ENCODE data around the gene TSC2.

TSC2 gene

DNA sequence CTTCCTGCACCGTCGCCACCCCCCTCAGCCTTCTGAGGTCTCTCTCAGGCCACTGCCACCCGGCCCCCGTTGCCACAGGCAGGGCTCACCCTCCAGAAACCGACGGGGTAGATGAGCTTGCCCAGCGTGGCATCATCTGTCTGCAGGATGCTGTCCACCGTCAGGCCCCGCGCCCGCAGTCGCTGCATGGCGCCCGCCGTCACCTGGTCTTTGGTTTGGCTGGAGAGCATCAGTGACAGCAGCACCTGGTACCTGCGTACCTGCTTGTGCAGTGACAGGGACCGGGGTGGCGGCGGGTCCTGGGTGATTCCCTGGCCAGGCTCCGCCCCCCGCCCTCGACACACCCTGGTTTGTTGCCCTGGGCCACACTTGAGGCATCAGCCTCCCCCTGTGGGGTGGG is 3.2 kb upstream of the TSC2 start:
- DNase-seq: no peak

DNA sequence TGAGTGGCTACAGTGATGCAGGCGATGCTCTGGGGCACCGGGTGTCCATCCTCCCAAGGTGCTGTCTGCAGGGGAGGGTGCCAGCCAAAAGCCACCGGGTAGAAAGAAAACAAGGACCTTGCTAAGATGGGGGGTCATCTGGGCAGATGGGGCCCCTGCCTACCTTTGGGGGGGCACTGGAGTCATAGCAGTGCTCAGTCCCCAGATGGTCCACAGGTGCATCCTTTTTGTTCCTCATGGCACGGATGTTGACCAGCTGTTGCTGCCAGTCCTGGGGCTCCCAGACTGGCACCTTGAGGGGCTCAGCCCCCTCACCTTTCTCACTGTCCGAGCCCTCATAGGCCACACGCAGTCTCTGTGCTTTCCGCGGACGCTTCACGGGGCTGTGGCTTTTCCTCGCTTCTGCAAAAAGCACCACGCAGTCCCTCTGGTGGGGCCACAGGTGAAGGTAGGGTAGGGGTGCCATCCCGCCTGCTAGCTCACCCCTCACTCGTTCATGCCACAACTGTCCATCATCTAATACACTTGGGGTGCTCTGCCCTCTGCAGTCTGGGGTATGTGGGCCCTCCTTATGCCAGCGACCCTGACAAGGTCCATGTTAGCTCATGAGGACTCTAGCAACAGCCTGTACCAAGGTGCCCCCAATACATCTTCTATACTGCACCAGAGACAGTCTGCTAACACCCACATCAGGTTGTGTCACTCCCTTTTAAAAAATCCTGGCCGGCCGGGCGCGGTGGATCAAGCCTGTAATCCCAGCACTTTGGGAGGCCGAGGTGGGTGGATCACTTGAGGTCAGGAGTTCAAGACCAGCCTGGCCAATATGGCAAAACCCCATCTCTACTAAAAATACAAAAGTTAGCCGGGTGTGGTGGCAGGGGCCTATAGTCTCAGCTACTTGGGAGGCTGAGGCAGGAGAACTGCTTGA is 1.6 kb upstream of the TSC2 start:
- DNase-seq: no peak

DNA sequence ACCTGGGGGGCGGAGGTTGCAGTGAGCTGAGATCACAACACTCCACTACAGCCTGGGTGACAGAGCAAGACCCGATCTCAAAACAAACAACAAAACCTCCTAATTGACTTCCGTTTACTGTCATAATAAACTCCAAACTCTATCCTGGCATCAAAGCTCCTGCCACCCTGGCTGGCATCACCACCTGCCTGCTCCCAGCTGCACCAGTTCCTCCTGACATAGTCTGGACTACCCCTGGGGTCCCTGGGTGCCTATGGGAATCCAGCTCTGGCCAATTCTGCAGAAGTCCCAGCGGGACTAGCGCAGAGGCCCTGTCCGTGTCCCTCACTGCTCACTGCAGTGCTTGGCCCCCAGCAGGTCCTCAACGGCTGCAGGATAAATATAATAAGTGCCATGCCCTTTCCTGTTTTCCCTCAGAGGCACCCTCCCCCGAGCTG is 874 bp upstream of the TSC2 start:
- DNase-seq: no peak

DNA sequence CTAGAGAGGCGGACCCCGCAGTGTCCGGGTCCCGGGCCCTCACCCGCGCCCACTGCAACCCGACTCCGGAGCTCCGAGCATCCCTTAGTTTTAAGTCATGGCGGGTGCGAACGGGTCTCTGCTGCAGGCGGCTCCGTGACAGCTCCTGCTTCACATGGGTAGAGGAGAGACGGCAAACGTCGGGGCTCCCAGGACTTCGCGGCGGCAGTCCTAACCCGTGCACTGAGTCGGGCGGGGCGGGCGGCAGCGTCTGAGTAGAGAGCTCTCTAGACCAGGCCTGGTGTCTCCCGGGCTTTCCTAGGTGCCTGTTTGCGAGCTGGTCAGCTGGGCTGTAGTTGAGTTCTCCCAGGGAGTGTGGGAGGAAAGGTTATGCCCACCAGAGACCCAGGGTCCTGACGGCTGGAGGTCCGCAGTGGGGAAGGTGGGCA is 345 bp downstream of the TSC2 start:
- no peak for DNase-seq

DNA sequence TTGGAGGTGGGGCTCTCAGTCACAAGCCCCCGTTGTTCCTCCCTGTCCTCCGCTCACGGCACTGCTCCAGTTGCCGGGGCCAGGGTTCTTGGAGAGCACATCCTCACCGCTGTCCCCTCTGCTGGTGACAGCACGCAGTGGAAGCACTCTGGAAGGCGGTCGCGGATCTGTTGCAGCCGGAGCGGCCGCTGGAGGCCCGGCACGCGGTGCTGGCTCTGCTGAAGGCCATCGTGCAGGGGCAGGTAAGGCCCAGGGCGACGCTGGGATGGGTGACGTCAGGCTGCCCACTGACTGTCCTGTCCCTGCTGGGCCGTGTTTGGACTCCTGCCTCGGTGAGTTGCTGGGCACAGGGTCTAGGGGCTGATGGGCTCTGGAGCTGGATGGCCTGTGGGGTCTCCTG is 5.4 kb downstream of the TSC2 start:
- no peak for DNase-seq

DNA sequence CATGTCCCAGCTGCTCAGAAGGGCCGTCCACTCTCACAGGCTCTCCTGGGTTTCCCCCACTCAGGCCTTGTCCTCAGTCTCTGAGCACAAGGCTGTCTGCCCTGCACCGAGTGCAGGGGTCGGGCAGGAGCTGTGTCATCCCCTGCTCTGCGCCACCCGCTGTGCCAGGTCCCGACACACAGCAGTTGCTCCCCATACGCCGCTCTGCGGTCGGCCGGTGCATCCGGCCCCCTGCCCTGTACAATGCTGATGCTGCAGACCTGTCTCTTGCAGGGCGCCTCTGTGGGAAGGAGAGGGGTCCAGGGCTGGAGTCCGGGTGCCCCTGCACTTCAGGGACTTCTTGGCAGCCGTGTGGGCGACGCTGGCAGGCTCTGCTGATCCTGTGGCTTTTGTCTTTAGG is 6.1 kb downstream of the TSC2 start:
- no peak for DNase-seq

DNA sequence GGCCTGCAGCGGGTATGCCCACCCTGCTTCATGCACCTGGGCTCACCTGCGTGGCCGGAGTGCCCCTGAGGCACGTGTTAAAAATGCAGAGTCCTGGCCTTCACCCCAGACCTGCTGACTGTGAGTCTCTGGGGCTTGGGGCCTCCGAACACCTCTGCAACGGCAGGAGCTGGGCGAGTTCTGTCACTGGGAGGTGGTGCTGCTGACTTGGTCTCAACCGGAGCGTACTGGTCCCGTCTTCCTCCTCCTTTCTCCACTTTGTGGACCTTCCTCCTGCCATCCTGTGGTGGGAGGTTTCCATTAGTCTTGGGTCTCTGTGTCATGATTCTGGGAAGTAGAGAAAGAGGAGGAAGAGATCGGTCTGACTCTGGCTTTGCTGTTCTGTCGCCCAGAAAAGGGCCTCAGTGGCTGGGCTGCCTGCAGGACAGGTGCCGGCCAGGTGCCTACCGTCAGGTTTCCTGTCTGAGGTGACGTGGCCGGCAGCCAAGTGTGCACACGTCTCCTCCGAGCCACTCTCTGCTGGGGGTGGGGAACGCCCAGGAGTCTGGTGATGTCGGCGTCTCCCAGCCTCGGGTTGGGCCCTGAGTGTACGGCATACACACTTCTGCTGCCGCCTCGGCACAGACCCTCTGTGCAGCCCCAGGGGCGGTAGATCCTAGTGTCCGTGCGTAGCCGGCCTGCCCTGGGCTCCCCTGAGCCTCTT is 6.9 kb downstream of the TSC2 start:
- no peak for DNase-seq

DNA sequence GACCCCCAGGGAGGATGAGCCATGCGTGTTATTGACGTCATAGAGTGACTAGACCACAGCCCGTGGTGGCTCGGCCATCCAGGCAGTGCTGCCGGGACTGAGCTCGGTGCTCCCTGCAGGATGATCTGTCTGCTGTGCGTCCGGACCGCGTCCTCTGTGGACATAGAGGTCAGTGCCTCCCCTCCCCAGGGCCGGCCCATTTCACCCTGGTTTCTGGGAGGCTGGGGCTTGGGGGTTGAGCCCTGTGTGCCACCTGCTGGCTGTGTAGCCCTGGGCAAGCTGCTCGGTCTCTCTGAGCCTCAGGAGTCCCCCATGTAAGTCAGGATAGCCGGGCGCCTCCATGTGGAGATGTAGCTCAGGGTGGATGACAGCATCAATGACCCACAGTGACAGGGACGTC is 8.3 kb downstream of the TSC2 start:
- DNase-seq: no peak

DNA sequence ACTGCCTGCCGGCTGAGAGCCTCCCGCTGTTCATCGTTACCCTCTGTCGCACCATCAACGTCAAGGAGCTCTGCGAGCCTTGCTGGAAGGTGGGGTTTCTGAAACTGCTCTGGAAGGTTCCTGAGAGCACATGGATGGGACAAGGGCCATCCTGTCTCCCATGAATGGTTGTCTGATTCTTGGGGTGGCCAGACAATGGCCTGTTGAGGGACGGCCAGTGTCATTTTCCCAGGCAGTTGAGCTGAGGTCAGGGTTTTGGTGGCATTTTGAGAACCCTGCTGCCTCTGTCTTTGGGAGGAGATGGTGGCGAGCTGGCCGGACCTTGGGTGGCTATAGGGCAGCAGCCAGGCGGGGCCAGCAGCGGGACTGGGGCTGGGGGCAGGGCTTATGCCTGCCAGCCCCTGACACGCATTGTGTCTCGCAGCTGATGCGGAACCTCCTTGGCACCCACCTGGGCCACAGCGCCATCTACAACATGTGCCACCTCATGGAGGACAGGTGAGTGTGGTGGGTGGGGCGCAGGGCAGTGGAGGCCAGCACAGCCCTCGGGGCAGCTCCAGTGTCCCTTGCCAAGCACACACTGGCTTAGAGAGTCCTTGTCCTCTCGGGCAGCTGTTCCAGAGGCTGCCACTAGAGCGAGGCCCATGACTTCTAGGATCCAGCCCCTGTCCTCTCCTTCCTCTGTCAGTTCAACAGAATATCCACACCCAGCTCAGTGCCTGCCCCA is 9.1 kb downstream of the TSC2 start:
- no peak for DNase-seq

DNA sequence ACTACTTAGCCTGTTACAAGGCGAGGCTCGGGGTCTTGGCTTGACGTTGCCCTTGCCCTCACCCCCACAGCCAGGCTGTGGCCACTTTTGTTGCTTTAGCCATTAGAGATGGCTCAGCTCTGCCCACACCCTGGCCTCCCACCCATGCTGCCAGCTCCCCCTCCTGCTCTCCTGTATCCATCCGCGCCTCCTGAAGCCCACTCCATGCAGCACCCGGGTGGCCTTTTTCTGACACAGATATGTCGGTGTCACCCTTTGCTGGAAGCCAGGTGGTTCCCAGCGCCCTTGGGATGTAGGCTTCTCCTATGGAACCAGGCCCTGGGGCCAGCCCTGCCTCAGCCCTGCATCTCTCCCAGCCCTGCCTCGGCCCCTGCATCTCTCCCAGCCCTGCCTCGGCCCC is 9.7 kb downstream of the TSC2 start:
- no peak for DNase-seq

DNA sequence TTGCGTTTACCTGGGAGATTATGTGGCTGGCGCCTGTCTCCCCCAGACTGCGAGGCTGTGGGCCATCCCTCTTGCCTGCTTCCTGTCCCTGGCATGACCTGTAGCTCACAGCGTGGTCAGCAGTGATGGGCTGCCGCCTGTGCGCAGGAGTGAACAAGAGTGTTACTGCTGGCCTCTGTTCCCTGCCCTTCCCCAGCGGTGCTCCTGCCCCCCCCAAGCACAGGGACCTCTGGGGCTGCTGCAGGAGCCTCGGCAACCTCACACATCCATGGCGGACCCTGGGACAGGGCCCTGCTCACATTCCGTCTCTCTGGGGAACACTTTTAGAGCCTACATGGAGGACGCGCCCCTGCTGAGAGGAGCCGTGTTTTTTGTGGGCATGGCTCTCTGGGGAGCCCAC is 10.6 kb downstream of the TSC2 start:
- DNase-seq: no peak

DNA sequence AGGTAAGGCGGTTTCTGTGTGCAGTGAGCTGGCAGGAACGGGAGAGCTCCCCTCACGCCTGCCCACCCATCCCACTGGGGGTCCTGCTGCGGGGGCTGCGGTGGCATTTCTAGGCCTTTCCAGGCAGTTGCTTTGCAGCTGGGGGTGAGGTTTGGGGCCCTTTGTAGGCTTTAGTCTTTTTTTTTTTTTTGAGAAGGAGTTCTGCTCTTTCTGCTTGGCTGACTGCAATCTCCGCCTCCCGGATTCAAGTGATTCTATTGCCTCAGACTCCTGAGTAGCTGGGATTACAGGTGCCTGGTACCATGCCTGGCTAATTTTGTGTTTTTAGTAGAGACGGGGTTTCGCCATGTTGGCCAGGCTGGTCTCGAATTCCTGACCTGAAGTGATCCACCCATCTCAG is 11.1 kb downstream of the TSC2 start:
- no peak for DNase-seq

DNA sequence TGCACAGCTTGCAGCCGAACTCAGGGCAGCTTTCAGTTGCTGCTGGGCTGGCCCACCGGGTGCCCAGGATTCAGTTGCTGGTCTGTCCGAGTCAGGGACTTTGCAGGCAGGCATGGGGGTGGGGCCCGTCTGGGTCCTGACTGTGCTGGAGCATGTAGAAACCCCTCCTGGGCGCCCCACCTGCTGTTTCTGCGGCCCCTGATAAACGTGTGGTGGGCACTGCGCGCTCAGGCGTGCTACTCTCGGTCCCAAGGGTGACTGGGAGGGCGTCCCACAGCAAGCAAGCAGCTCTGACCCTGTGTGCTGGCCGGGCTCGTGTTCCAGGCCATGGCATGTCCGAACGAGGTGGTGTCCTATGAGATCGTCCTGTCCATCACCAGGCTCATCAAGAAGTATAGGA is 12.6 kb downstream of the TSC2 start:
- DNase-seq: no peak

DNA sequence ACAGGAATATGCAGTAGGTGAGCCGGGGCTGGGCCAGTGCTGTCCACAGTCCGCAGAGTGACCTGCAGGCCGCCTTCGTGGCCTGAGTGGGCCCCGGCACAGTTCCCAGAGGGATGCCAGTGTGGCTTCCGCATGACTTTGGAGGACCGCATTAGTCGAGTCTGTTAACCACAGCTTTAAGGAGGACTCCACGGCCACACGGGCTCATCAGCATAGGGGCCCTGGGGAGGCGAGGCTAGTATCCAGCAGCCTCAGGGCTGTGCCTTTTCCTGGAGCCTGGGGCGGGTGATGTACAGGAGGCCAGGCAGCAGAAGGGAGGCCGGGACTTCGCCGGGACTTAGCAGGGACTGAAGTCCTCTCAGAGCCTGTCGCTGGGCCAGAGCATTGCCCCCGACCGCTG is 13.2 kb downstream of the TSC2 start:
- no peak for DNase-seq

DNA sequence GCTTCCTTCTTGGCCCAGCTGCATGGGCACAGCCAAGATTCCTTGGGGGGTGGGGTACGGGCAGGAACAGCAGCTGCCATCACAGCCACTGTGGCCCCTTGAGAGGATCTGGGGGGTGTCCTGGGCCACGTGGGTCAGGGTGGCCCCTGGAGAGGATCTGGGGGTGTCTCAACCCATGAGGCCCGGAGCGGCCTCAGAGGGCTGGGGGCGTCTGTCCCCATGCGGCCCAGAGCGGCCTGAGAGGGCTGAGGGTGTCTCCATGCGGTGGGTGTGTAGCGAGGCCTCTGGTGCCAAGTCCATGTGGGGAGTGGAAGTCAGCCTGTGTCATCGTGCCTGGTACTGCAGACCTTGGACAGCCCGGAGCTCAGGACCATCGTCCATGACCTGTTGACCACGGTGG is 13.7 kb downstream of the TSC2 start:
- no peak for DNase-seq

DNA sequence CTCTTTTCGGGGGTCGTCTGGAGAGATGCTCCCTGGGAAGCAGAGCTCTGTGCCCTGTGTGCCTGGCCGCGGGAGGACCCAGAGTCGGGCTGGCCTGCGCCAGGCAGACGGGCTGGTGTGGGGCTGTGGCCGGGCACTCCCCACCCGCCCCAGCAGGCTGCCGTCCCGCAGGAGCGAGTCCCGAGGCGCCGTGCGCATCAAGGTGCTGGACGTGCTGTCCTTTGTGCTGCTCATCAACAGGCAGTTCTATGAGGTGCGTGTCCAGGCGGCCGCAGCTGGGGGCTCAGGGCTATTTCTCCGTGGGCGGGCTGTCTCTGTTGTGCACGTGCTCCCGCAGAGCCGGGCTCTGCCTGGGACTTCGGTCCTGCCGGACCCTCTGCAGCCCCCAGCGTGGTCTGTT is 15.0 kb downstream of the TSC2 start:
- no peak for DNase-seq

DNA sequence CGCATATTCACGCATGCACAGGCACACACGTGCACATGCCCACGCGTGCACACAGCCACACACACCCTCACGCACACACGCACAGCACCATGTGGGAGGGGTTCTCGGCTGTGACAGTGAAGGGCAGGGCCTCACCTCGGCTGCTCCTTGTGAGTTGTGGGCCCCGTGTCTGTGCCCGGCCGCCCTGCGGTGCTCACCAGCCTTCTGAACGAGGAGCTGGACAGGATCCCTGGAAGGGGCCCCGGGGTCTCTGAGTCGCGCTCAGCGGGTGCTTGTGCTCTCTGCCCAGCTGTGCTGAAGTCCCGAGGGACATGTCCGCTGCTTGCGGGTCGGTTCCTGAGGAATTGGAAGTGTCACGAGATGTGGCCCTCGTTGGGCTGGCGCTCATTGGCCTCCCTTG is 16.1 kb downstream of the TSC2 start:
- DNase-seq: no peak

DNA sequence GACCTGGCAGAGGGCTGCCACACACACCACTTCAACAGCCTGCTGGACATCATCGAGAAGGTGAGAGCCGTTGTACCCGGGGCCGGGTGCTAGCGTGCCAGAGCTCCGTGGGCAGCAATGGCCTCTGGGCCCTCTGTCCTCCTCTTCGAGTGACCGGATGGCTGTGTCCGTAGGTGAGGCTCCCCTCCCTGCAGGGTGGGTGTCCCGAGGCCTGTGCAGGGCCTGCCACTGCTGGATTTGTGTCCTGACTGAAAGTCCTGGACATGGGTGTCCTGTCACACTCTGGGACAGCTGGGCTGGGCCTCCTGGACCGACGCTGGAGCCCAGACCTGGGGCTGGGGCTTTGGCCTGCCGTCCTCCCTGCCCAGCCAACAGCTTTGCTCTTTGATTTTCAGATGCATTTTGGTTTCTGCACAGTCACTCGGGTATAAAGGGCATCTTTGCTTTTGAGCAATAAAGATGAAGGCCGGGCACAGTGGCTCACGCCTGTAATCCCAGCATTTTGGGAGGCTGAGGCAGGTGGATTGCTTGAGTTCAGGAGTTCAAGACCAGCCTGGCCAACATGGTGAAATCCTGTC is 16.7 kb downstream of the TSC2 start:
- no peak for DNase-seq

DNA sequence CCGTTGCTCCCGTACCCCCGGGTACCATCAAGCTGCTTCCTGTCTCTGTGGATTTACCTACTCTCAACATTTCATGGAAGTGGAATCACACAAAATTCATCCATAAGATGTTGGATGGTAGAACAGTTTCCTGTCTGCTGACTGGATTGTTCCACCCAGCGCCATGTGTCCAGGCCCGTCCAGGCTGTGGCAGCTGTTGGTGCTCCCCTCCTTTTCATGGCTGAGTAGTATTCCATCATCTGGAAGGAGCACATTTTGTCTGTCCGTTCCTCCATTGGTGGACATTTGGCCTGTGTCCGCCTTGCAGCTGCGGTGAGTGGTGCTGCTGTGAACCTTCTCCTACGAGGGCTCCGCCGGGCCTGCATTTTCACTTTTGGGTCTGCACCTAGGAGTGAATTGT is 18.4 kb downstream of the TSC2 start:
- DNase-seq: no peak

DNA sequence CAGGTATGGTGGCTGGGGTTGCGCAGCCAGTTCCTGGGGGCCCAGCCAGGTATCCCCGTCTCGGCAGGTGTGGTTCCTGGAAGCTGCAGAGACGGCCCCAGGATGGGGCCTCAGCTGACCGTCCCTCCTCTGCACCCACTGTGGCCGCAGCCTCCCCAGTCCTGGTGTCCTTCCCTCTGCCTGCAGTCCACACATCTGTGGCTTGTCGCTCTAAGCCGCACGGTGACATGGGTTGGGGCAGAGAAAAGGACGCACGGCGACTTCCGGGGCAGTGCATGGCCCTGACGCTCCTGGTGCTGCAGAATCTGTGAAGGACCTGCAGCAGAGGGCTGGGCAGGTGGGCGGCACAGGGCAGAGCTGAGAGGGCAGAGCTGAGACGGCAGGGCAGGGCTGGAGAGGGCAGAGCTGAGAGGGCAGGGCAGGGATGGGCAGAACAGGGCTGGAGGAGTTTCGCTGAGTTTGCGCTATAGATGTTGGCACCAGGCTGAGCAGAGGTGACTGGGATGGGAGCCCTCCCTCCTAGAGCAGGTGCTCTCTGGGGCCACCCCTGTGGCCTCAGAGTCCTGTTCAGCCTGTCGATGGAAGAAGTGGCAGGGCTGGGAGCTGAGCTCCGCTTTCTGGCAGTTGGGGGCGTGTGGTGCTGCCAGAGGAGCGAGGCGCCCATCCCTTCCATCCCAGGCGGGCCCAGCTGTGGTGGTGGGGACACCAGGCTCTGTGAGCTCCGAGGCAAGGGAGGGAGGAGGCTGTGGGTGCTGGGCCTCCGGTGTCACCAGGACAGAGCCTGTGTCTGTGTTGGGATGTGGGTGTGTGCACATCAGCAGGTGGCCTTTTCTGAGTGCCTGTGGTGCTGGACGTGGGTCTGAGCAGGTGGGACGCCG is 23.0 kb downstream of the TSC2 start:
- no peak for DNase-seq

DNA sequence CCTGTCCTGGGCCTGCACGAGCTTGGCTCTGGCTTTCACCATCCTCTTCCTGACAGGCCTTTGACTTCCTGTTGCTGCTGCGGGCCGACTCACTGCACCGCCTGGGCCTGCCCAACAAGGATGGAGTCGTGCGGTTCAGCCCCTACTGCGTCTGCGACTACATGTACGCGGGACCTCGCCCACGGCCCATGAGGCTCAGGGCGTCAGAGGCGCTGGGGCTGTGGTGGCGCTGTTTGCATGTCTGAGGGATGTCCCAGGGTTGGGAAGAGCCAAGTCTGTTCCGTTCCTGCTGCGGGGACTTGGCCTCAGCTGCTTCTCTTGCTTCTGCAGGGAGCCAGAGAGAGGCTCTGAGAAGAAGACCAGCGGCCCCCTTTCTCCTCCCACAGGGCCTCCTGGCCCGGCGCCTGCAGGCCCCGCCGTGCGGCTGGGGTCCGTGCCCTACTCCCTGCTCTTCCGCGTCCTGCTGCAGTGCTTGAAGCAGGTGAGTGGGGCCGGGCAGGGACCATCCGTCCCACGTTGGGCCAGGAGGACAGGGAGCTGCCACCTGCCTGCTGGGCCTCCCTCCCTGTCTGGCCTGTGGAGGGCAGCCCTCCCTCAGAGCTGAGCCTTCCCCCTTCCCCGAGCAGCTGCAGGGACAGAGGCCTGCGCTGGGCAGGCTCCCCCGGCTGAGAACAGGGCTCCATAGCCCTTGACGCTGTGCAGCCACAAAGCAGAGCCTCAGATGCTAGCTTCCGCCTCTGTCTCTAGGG is 23.8 kb downstream of the TSC2 start:
- DNase-seq: no peak

DNA sequence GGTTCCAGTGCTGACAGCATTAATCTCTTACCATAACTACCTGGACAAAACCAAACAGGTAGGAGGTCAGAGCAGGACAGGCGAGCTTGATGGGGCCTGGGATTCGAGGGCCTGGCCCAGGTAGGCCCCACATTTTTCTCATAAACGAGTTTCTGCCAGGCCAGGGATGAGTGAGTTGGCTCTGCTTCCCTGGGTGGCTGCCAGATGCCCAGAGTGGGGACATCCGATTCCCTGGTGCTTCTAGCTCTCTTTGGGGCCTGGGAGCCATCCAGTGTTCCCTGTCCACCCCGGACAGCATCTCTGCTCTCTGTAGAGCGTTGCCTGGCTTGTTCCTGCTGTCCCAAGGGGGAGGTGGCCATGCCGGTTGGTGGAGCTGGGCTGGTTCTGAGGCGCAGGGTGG is 25.1 kb downstream of the TSC2 start:
- no peak for DNase-seq

All from SHP77 treated with DMSO at 0.1 percent for 48 hours (cell line).